Activated effector memory CD4-positive, alpha-beta T cell treated with anti-CD3 and anti-CD28 coated beads, Interleukin-2, amount 50 U/mL, for 16 hours (primary cell): Measurements from ENCODE around the gene ACP2.
"Not testable (repeated sequence)": the region's sequence is repeated elsewhere in the genome, so short reads cannot be mapped to it uniquely, and the experiment has no call there.

Source experiments
- DNase-seq: peaks from one replicate; pipeline ENCODE4 v3.0.0-alpha.2; 2020

Gene ACP2

GRCh38 chr11:47241841-47242301 is 6.7 kb downstream of the ACP2 start:
- no peak for DNase-seq

GRCh38 chr11:47239852-47240251 is 8.8 kb downstream of the ACP2 start:
- DNase-seq: no peak

GRCh38 chr11:47236482-47236881 is 12.1 kb downstream of the ACP2 start:
- DNase-seq: no peak

GRCh38 chr11:47235163-47235562 is 13.5 kb downstream of the ACP2 start:
- no peak for DNase-seq

GRCh38 chr11:47234669-47235100 is 13.9 kb downstream of the ACP2 start:
- peak; percentile 80 for DNase-seq

GRCh38 chr11:47233989-47234668 is 14.5 kb downstream of the ACP2 start:
- no peak for DNase-seq

- DNase-seq: no peak
These were observed 15.6 kb downstream of the ACP2 start for GRCh38 chr11:47233051-47233450.

- DNase-seq: no peak
These were observed 19.5 kb downstream of the ACP2 start for GRCh38 chr11:47229161-47229560.

- DNase-seq: no peak
These were observed 22.8 kb downstream of the ACP2 start for GRCh38 chr11:47225552-47226400.

GRCh38 chr11:47222696-47223095 is 25.9 kb downstream of the ACP2 start:
- no peak for DNase-seq

GRCh38 chr11:47220401-47220821 is 28.2 kb downstream of the ACP2 start:
- no peak for DNase-seq

GRCh38 chr11:47216121-47216798 is 32.4 kb downstream of the ACP2 start:
- DNase-seq: peak; percentile 90

- no peak for DNase-seq
These were observed 33.2 kb downstream of the ACP2 start for GRCh38 chr11:47215366-47215910.

- DNase-seq: peak; percentile 95
These were observed 34.6 kb downstream of the ACP2 start for GRCh38 chr11:47213950-47214565.

- no peak for DNase-seq
These were observed 35.7 kb downstream of the ACP2 start for GRCh38 chr11:47212938-47213337.

- no peak for DNase-seq
These were observed 40.0 kb downstream of the ACP2 start for GRCh38 chr11:47208628-47209027.

- not testable (repeated sequence) for DNase-seq
These were observed 40.5 kb downstream of the ACP2 start for GRCh38 chr11:47208008-47208552.

GRCh38 chr11:47207459-47207858 is 41.2 kb downstream of the ACP2 start:
- no peak for DNase-seq

GRCh38 chr11:47206577-47206976 is 42.0 kb downstream of the ACP2 start:
- not testable (repeated sequence) for DNase-seq

GRCh38 chr11:47204637-47204989 is 44.0 kb downstream of the ACP2 start:
- DNase-seq: no peak

GRCh38 chr11:47202576-47202975 is 46.0 kb downstream of the ACP2 start:
- no peak for DNase-seq

GRCh38 chr11:47201015-47201414 is 47.6 kb downstream of the ACP2 start:
- DNase-seq: no peak
